ENCODE measurements around the gene SBF2.

DNA sequence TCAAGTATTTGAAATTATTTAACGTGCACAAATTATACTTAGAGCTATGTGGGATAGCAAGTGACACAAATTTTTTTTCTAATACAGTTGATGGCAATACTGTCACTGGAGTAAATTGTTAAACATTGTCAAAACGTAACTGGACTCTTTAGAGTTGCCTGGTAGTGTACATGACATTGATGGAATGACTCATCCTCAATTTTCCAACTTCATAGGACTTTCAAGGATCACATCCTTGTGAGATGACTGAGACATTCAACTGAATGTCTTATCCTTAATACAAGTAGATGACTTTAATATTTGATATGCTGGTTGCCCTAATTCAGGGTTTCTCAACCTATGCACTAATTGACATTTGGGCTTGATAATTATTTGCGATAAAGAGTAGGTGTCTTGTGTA lies 320.1 kb downstream of the SBF2 start:
- no peak for TF ChIP-seq POLR2A (IDR thresholded peaks at IDR 0.05)
- TF ChIP-seq, protein P1, sequence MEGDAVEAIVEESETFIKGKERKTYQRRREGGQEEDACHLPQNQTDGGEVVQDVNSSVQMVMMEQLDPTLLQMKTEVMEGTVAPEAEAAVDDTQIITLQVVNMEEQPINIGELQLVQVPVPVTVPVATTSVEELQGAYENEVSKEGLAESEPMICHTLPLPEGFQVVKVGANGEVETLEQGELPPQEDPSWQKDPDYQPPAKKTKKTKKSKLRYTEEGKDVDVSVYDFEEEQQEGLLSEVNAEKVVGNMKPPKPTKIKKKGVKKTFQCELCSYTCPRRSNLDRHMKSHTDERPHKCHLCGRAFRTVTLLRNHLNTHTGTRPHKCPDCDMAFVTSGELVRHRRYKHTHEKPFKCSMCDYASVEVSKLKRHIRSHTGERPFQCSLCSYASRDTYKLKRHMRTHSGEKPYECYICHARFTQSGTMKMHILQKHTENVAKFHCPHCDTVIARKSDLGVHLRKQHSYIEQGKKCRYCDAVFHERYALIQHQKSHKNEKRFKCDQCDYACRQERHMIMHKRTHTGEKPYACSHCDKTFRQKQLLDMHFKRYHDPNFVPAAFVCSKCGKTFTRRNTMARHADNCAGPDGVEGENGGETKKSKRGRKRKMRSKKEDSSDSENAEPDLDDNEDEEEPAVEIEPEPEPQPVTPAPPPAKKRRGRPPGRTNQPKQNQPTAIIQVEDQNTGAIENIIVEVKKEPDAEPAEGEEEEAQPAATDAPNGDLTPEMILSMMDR (IDR thresholded peaks at IDR 0.05): no peak
- no peak for TF ChIP-seq EP300 (IDR thresholded peaks at IDR 0.05)

Data from tibial nerve (tissue), 4 donors.